HT-29 (cell line): Measurements from ENCODE around the gene ITPRIP. TPM values are rescaled to one million over a fixed set of nuclear protein-coding genes. Genes with fewer than 3 reads are reported as not detected.

ENCODE experiments used
- DNase-seq: peaks from one replicate; pipeline ENCODE4 v3.0.0-alpha.2; 2015; ENCODE audit warnings: low spot score
- small RNA-seq: library from RNA; depleted of rRNA; stranded (forward); fragments of <200 nt; gene quantifications from one replicate; pipeline ENCODE3, GENCODE V24; 2014
- total RNA-seq: library from RNA; depleted of rRNA; stranded (reverse); fragments of >200 nt; shearing (Covaris generic); gene quantifications from 2 replicates; pipeline ENCODE4 v1.2.3, GENCODE V29; 2014; rRNA removed

Gene ITPRIP
- total RNA-seq, 1 experiment from 2014 or later = 2.4 TPM

DNA sequence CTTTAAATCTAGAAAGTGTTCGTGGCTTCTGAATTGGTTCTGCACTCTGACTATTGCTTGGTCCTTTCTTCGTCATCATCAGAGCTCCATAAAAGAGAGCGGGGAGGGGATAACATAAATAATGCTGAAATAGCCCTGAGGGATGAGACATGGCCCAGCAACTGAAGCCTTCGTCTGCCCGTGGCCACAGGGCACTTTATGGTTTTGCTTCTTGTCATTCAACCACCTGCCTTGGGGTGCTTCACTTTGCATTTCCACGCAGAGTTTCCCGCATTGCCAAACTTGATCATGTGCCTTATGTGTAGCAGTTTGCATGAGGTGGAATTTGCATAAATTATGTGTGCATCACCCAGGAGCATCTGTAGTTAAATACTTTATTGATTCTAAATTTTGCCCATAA, 53.4 kb downstream of the ITPRIP start:
- no peak for DNase-seq

- no peak for DNase-seq
Measured at GRCh38 chr10:104281694-104282093, 56.6 kb downstream of the ITPRIP start.

GRCh38 chr10:104279550-104280259, 58.6 kb downstream of the ITPRIP start:
- no peak for DNase-seq

DNA sequence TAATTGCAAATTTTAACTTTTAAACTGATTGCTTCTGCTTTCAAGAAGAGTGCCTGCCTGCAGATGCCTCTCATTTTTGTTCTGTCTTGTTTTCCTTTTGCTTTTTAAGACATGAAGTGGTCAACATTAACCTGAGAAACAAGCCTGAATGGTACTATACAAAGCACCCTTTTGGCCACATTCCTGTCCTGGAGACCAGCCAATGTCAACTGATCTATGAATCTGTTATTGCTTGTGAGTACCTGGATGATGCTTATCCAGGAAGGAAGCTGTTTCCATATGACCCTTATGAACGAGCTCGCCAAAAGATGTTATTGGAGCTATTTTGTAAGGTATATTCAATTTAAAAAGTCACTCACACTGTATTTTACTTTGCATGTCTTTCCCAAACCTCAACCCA, 60.5 kb downstream of the ITPRIP start:
- DNase-seq = no peak

- no peak for DNase-seq
Measured at GRCh38 chr10:104276192-104276591, 62.1 kb downstream of the ITPRIP start.

DNA sequence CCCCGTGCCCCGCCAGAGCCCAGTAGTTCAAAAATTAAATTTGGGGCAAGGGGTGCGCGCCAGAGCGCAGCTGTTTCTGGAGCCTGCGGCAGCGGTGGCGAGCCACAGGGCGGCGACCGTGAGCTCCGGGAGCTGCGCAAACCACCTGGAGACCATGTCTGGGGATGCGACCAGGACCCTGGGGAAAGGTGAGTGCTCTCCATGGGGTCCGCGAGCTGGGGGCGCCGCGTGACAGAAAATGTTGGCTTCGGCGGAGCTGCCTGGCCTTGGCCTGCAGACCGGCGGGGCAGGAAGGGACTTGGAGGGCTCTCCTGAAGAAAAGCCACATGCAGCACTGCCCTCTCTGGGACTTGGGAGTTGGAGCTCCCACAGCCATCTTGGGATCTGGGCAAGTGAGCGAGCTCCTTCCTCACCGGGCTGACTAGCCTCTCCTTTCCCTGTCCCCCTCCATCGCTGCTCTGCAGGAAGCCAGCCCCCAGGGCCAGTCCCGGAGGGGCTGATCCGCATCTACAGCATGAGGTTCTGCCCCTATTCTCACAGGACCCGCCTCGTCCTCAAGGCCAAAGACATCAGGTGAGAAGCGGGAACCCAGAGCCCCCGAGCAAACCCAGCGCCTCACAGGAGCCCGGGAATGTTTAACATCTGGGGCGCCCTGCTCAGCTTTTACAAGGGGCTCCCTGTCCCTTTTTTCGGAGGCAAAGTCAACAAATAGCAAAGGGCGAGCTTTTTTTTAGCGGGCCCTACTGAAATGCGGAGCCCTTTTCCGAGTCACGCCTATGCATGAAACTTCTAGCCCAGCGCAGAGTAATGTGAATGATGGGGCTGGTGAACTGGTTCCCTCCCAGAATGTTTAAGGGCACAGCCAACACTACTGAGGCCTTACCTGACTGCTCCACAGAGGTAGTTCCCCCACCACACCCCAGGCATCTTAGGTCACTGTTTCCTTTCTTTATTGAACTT, 63.2 kb downstream of the ITPRIP start:
- peak; percentile 76 for DNase-seq

GRCh38 chr10:104273899-104274575, 64.2 kb downstream of the ITPRIP start:
- DNase-seq = no peak

DNA sequence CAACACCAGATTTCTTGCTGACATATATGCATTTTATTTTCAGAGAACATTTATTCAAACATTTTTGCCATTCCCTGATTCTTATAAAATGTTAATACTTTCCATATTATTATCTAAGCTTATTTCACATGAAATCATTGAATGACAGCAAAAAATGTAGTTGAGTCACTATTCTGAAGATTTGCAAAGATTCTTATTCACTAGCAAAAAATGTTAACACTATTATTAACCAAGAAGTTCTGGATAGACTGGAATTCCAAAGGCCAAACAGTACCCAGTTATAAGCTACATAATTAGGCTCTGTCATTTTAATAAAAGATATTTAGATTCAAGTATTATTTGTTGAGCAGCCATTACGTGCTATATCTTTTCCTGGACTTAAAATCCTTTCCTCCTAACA, 65.0 kb downstream of the ITPRIP start:
- DNase-seq = no peak

DNA sequence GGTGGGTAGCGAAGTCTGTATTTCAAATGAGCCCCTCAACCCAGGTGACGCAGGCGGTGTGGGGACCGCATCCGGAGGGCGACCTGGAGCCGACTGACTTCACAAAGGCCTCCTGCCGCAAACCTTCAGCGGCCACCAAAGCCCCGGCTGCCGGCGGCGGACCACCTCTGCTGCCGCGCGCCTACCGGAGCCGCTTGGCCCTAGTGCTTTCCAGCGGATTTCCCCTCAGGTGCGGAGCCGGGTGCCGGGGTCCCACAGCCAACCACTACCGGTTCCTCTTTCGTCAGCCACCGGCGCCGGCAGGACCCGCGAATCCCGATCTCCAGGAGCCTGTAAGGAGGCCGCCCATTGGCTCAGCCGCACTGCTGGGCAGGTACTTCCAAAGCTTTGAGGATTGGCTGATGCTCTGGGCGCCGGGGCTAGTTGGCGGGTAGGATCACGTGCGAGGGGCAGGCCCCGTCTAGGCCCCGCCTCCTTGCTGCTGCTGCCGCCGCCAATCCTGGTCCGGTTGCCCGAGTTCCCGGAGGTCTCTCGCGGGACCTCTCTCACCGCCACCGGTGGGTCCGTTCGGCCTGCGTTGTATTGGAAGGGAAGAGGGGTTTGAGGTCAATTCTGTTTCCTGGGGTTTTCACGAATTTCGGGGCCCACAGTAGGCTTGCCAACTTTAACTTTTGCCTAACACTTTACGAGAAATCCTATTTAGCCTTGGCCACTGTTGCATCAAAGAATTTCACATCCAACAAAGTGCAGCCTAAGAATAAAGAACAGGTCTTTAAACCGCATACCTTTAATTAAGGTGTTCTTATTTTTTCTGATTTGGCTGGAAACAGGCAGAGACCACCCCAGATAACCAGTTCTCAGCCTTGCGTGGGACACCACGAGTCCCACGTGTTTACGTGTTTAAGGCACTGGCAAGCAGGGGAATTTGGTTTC, 69.3 kb downstream of the ITPRIP start, which contains the start of gene GSTO2:
TSS of gene GSTO2 (plus strand) at position 472 of the 933 bp plus-strand sequence. CDS start 5,732 bp downstream, outside the sequence.
- peak; percentile 98 for DNase-seq

DNA sequence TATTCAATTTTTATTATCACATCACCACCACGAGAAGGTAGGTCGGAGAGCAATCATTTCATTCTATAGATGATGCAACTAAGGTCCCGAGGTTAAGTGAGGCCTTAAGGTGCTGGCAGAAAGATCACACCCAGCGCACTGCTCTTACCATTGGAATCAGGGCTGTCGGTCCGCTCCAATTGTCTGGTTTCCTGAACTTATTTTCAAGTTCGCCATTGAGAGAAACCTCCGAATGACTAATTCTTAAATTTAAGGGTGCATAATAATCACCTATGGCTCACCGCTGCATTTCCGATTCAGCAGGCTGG, 69.9 kb downstream of the ITPRIP start:
- DNase-seq = peak; percentile 47

GRCh38 chr10:104267721-104268404, 70.4 kb downstream of the ITPRIP start:
- DNase-seq = no peak

- no peak for DNase-seq
Measured at GRCh38 chr10:104264783-104265182, 73.5 kb downstream of the ITPRIP start.

DNA sequence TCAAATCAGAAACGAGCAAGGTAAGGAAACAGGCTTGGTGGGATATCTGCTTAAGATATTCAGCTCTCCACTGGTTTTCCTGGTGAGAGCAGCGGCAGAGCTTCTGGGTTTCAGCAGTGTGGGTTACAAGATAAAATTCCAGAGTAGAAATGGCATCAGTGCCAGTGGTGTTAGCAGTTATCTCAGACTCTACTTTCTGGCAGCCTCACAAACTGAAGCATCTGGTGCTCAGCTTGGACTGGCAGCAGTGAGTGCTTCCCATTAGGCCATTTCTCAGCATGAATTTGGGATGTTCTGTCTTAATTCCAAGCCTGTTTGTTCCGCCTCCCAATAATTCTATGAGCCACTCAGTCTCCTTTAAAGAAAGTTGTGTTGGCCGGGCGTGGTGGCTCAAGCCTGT, 76.2 kb downstream of the ITPRIP start:
- DNase-seq = no peak

DNA sequence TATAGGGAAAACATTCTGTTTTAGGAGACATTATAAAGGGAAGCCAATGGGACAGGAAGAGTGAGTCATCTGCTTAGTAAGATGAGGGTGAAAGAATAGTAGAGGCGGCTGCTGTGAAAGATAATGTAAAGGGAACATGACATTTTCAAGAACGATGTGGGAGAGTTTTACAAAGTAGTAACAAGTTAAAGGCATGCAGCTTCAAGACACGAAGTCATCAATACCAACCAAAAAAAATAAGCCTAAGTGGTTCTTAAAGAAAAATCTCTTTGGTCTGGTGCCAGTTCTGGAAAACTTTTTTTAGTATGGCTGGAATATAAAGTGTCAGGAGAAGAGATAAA, 77.5 kb downstream of the ITPRIP start:
- DNase-seq = no peak

DNA sequence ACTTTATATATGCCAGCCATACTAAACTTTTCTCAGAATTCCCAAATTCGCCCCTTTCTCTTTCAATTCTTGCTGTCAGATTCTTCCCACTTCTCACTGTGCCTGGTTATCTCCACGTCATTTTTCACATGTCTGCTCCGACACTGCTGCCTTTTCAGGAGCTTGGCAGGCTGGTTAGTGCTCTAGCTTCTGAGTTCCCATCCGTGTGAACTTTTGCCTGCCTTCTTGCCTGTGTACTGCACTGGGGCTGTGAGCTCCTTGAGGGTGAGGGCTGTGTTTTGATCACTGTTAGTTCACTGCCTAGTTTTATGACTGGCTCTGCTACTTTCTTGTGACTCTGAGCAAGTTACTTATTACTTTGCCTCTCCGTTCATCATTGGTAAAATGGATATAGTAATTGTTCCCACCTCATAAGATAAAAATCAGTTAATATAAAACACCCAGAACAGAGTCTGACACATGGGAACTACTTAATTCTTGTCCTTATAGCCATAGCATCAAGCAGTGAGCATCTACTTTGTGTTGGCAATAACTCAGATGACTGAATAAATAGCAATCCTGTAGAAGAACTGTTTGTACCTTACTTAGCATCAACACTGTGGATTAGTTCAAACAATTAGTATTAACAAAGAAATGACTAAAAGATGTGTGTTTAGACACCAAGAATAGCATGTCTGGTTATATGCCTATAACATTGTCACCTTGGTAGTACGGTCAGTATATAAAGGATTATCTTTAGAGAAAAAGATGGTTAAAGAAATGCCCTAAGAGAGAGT, 78.1 kb downstream of the ITPRIP start:
- DNase-seq = no peak

Small RNA genes lying within 50 kb of the gene (small RNA-seq; reads per million reads assigned to genes)
- not detected for gene MIR4482

Other genes with a start within 250 kb of the ITPRIP start
- 3.2 and 4.1 TPM in 2 replicates for gene SFR1, start 216.3 kb downstream of the ITPRIP start, total RNA-seq
- 0.16 and 0.18 TPM in 2 replicates for gene CFAP43, start 106.1 kb downstream of the ITPRIP start, total RNA-seq
- 96.1 and 97.2 TPM in 2 replicates for gene GSTO1, start 83.6 kb downstream of the ITPRIP start, total RNA-seq
- 31.4 and 31.8 TPM in 2 replicates for gene GSTO2, start 69.3 kb downstream of the ITPRIP start, total RNA-seq
- 0.03 TPM in 1 of 2 replicates, not detected in the other for gene CFAP58, start 15.4 kb upstream of the ITPRIP start, total RNA-seq